Type B pancreatic cell (in vitro differentiated cells): ENCODE data around the gene USP46. TPM values are rescaled to one million over a fixed set of nuclear protein-coding genes. Genes with fewer than 3 reads are reported as not detected.

Experiments used
- DNase-seq: peaks from one replicate; pipeline ENCODE4 v3.0.0; 2021; ENCODE audit warnings: mixed read lengths; ENCODE audit not compliant: unreplicated experiment; ENCODE audit errors: extremely low spot score
- H3K27ac Mint-ChIP-seq: 2 replicates; pipeline ENCODE4 v1.8.0; 2021; ENCODE audit warnings: mild to moderate bottlenecking, mixed read lengths
- H3K27me3 Mint-ChIP-seq: 2 replicates; pipeline ENCODE4 v1.8.0; 2021; ENCODE audit warnings: mixed read lengths
- H3K36me3 Mint-ChIP-seq: 2 replicates; pipeline ENCODE4 v1.8.0; 2021; ENCODE audit warnings: mixed read lengths
- H3K4me1 Mint-ChIP-seq: one replicate; pipeline ENCODE4 v1.8.0; 2021; ENCODE audit warnings: mixed read lengths; ENCODE audit not compliant: unreplicated experiment
- H3K4me3 Mint-ChIP-seq: 2 replicates; pipeline ENCODE4 v1.8.0; 2021; ENCODE audit warnings: mild to moderate bottlenecking, mixed read lengths
- H3K9me3 Mint-ChIP-seq: 2 replicates; pipeline ENCODE4 v1.8.0; 2021; ENCODE audit warnings: mixed read lengths
- total RNA-seq: library from RNA; stranded (reverse); gene quantifications from 2 replicates; pipeline ENCODE4 v1.2.1, GENCODE V29; 2021; ENCODE audit warnings: low replicate concordance
- TF ChIP-seq, protein P1 (sequence below): fragments of 200-600 bp; sonication (generic); conservative IDR thresholded peaks from 2 replicates; pipeline ENCODE4 v1.5.0; 2021; ENCODE audit warnings: antibody characterized with exemption, mild to moderate bottlenecking

The USP46 gene
- total RNA-seq, 1 donor from 2014 or later: 53.5 TPM

DNA sequence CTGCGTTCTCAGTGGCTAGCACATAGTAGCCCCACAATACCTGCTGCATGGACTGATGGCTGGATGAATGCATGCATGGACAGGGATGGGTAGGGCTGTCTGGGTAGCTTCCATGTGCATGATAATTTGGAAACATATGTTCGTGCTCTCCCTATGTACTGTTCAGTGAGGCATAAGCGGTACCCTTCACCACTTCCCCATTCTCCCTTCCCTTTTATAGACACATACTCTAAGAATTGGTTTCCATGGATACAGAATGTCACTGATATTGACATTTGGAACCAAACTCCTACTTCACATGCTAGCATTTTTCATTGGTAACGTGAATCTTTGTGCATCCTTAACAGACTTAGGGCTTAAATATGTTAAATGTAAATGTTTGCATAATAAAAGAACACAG is 20.4 kb downstream of the USP46 start:
- Mint-ChIP-seq H3K36me3 (peaks cover 27% of the 10 kb centered on the region), H3K4me1 (peaks cover 45% of the 10 kb centered on the region), H3K27ac (no peak overlapping the region), H3K27me3 (no peaks in the 10 kb centered on the region), H3K4me3 (no peak overlapping the region), H3K9me3 (peaks cover 6% of the 10 kb centered on the region)
- TF ChIP-seq, protein P1, sequence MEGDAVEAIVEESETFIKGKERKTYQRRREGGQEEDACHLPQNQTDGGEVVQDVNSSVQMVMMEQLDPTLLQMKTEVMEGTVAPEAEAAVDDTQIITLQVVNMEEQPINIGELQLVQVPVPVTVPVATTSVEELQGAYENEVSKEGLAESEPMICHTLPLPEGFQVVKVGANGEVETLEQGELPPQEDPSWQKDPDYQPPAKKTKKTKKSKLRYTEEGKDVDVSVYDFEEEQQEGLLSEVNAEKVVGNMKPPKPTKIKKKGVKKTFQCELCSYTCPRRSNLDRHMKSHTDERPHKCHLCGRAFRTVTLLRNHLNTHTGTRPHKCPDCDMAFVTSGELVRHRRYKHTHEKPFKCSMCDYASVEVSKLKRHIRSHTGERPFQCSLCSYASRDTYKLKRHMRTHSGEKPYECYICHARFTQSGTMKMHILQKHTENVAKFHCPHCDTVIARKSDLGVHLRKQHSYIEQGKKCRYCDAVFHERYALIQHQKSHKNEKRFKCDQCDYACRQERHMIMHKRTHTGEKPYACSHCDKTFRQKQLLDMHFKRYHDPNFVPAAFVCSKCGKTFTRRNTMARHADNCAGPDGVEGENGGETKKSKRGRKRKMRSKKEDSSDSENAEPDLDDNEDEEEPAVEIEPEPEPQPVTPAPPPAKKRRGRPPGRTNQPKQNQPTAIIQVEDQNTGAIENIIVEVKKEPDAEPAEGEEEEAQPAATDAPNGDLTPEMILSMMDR: no peak
- no peak for DNase-seq

DNA sequence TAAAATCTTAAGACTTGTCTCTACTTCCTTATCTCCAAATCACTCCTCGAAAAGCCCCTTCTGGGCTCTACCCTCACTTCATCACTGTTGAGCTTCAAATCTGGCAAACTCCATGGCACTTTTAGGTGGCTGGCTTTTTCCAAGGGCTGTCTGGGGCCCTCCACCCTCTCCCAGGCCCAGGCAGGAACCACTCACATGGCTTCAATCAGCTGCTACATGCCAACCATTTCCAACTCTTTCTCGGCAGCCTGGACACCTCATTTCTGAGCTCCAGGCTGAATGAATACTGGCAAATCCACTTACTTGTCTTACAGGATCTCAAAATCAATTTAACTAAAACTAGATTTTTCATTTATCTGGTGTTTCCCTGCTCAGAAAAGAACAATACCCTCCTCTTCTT is 22.0 kb downstream of the USP46 start:
- Mint-ChIP-seq H3K27ac (no peak overlapping the region), H3K27me3 (no peaks in the 10 kb centered on the region), H3K36me3 (peaks cover 27% of the 10 kb centered on the region), H3K4me3 (no peak overlapping the region), H3K4me1 (peaks cover 32% of the 10 kb centered on the region), H3K9me3 (peaks cover 6% of the 10 kb centered on the region)
- no peak for DNase-seq
- TF ChIP-seq, protein P1: no peak

DNA sequence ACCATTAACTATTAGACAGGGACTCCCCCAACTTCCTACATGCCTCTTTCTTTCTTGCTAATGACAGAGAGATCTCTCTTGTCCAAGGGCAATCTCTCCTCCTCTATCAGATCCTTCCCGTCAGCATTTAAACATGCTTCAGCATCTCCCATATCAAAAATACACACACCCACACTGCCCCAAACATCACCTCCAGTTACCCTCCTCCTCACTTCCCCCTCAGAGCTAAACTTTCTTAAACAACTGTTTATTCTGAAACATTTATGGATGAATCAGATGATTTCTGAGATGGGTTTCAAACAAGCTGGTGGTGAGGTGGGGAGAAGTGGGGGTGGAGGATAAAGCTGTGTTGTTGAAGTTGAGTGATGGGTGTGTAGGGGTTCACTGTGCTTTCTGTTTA is 23.5 kb downstream of the USP46 start:
- Mint-ChIP-seq H3K9me3 (peaks cover 6% of the 10 kb centered on the region), H3K27me3 (no peaks in the 10 kb centered on the region), H3K4me1 (peaks cover 31% of the 10 kb centered on the region), H3K4me3 (no peak overlapping the region), H3K36me3 (peaks cover 31% of the 10 kb centered on the region), H3K27ac (no peak overlapping the region)
- DNase-seq: no peak
- TF ChIP-seq, protein P1: no peak

DNA sequence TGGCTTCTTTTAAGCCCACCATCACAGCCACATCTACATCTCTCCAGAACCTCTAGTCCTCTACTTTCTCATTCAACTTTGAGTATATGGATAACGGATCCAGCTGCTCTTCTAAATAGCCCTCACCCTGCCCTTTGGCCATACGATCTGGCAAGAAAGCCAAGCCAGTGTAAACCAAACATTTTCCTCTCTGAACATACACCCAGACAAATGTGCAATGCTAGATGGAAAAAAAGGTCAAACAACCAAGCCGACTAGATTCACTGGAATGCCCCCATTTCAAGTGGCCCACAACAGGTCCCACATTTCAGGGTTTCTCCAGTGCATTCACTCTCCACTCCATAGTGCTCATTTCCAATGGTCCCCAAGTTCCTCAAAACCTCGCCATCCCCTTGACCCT is 24.0 kb downstream of the USP46 start:
- H3K27me3 Mint-ChIP-seq: no peaks in the 10 kb centered on the region
- DNase-seq: no peak
- no peak overlapping the region for H3K27ac Mint-ChIP-seq
- H3K4me3 Mint-ChIP-seq: no peak overlapping the region
- H3K4me1 Mint-ChIP-seq: peaks cover 31% of the 10 kb centered on the region
- peaks cover 6% of the 10 kb centered on the region for H3K9me3 Mint-ChIP-seq
- TF ChIP-seq, protein P1: no peak
- peaks cover 31% of the 10 kb centered on the region for H3K36me3 Mint-ChIP-seq

DNA sequence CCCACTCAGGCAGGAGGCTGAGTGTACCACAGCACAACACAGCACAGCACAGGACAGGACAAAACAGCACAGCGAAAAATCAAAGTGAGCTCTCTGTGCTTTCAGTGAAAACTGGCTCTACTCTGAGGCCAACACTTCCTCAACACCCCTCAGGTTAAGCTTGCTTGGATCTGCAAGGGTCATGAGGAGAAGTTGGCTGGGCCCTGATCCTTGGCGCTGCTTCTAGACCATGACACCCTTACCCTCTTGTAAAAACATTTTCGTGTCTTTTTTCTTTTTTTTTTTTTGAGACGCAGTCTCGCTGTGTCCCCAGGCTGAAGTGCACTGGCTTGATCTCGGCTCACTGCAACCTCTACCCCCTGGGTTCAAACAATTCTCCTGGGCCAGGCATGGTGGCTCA is 25.3 kb downstream of the USP46 start:
- no peak overlapping the region for H3K4me3 Mint-ChIP-seq
- H3K27me3 Mint-ChIP-seq: no peaks in the 10 kb centered on the region
- H3K27ac Mint-ChIP-seq: no peak overlapping the region
- peaks cover 6% of the 10 kb centered on the region for H3K9me3 Mint-ChIP-seq
- TF ChIP-seq, protein P1: no peak
- H3K4me1 Mint-ChIP-seq: peaks cover 31% of the 10 kb centered on the region
- no peak for DNase-seq
- H3K36me3 Mint-ChIP-seq: peaks cover 36% of the 10 kb centered on the region

DNA sequence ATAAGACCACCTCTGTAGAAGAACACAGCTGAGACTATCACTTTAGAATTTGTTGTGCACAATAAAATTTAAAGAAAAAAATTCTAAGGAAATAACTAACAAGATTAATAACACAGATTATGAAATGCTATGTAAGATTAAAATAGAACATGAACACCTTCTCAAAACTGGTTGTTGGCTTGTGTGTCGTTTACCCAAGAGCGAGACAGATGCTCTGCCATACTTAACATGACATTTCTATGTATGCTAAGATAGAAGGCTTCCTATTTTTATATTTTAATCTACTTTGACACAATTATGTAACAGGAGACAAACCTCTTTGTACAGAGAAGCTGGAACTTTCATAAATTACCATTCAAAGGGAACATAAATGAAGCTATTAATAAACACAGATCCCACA is 30.1 kb downstream of the USP46 start:
- H3K27ac Mint-ChIP-seq: no peak overlapping the region
- peaks cover 3% of the 10 kb centered on the region for H3K4me1 Mint-ChIP-seq
- H3K4me3 Mint-ChIP-seq: no peak overlapping the region
- peaks cover 37% of the 10 kb centered on the region for H3K36me3 Mint-ChIP-seq
- DNase-seq: no peak
- H3K27me3 Mint-ChIP-seq: no peaks in the 10 kb centered on the region
- TF ChIP-seq, protein P1: no peak
- H3K9me3 Mint-ChIP-seq: no peaks in the 10 kb centered on the region
